ENCODE data around the gene OVOL2.

DNA sequence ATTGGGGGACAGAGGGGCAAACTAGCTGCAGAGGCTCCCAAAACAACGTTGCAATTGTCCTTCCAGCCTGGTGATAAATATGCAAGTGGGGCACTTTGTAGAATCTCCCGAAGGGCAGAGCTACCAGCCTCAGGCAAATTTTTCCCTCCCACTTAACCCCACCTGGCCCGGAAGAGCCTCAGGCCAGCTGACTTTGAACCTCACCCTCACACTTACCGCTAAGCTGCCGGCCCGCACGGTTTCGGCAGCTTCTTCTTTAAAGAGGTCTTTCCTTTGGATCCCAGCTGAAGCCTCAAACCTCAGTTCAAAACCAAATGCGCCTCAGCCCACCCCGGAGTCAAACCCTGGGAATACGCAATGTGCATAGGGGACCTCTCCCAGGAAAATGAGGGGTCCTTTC lies 2.5 kb downstream of the OVOL2 start:
- TF ChIP-seq EZH2 (IDR thresholded peaks at IDR 0.05; ENCODE audit: borderline replicate concordance, insufficient read depth, low read length, poor library complexity, severe bottlenecking) (no peak), EP300 (conservative IDR thresholded peaks at IDR 0.05; ENCODE audit: poor library complexity, severe bottlenecking) (no peak), POLR2AphosphoS5 (IDR thresholded peaks at IDR 0.05) (no peak), MXI1 (conservative IDR thresholded peaks at IDR 0.05; ENCODE audit: poor library complexity, severe bottlenecking) (no peak), RAD21 (conservative IDR thresholded peaks at IDR 0.05) (no peak), TAF1 (IDR thresholded peaks at IDR 0.05; ENCODE audit: low read depth) (no peak), SMC3 (conservative IDR thresholded peaks at IDR 0.05; ENCODE audit: poor library complexity) (no peak)
- TF ChIP-seq, protein P1, sequence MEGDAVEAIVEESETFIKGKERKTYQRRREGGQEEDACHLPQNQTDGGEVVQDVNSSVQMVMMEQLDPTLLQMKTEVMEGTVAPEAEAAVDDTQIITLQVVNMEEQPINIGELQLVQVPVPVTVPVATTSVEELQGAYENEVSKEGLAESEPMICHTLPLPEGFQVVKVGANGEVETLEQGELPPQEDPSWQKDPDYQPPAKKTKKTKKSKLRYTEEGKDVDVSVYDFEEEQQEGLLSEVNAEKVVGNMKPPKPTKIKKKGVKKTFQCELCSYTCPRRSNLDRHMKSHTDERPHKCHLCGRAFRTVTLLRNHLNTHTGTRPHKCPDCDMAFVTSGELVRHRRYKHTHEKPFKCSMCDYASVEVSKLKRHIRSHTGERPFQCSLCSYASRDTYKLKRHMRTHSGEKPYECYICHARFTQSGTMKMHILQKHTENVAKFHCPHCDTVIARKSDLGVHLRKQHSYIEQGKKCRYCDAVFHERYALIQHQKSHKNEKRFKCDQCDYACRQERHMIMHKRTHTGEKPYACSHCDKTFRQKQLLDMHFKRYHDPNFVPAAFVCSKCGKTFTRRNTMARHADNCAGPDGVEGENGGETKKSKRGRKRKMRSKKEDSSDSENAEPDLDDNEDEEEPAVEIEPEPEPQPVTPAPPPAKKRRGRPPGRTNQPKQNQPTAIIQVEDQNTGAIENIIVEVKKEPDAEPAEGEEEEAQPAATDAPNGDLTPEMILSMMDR (IDR thresholded peaks at IDR 0.05; ENCODE audit: poor library complexity, severe bottlenecking) = no peak
- TF ChIP-seq, protein P2, sequence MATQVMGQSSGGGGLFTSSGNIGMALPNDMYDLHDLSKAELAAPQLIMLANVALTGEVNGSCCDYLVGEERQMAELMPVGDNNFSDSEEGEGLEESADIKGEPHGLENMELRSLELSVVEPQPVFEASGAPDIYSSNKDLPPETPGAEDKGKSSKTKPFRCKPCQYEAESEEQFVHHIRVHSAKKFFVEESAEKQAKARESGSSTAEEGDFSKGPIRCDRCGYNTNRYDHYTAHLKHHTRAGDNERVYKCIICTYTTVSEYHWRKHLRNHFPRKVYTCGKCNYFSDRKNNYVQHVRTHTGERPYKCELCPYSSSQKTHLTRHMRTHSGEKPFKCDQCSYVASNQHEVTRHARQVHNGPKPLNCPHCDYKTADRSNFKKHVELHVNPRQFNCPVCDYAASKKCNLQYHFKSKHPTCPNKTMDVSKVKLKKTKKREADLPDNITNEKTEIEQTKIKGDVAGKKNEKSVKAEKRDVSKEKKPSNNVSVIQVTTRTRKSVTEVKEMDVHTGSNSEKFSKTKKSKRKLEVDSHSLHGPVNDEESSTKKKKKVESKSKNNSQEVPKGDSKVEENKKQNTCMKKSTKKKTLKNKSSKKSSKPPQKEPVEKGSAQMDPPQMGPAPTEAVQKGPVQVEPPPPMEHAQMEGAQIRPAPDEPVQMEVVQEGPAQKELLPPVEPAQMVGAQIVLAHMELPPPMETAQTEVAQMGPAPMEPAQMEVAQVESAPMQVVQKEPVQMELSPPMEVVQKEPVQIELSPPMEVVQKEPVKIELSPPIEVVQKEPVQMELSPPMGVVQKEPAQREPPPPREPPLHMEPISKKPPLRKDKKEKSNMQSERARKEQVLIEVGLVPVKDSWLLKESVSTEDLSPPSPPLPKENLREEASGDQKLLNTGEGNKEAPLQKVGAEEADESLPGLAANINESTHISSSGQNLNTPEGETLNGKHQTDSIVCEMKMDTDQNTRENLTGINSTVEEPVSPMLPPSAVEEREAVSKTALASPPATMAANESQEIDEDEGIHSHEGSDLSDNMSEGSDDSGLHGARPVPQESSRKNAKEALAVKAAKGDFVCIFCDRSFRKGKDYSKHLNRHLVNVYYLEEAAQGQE (IDR thresholded peaks at IDR 0.05; ENCODE audit: borderline replicate concordance) = no peak
